A549 treated with RU486 at 1 μM for 4 hours (cell line): ENCODE data around the gene BCL2. TPM values are rescaled to one million over a fixed set of nuclear protein-coding genes. Genes with fewer than 3 reads are reported as not detected.

Experiments used
- total RNA-seq: library from RNA; stranded (reverse); fragments of 200-300 nt; extraction: Qiagen RNA extraction; gene quantifications from 5 replicates; pipeline ENCODE4 v1.2.3, GENCODE V29; 2022; ENCODE audit warnings: low read depth

Gene BCL2
- 0.53 to 0.73 TPM (median 0.70 TPM) in 5 replicates for total RNA-seq

GRCh38 chr18:63319383-63320122 is at the start of gene BCL2:
Gene BCL2 (minus strand): TSS chr18:63319769.

GRCh38 chr18:63367053-63367953 is 47.7 kb upstream of the BCL2 start, which contains the start of gene KDSR:
Gene KDSR (minus strand): TSS chr18:63367206. CDS start chr18:63367118, 88 bp downstream.

Other genes with a start within 250 kb of the BCL2 start
- gene KDSR, start 47.4 kb upstream of the BCL2 start, total RNA-seq = 31.8 to 44.3 TPM (median 40.2 TPM) in 5 replicates
- gene VPS4B, start 102.7 kb upstream of the BCL2 start, total RNA-seq = 18.5 to 24.2 TPM (median 20.6 TPM) in 5 replicates
- 0.05 to 0.11 TPM (median 0.07 TPM) in 3 of 5 replicates, not detected in the others for gene SERPINB5, start 157.2 kb upstream of the BCL2 start, total RNA-seq
- not detected in 5 replicates for gene SERPINB12, start 222.6 kb upstream of the BCL2 start, total RNA-seq